Stimulated activated CD8-positive, alpha-beta memory T cell treated with anti-CD3 and anti-CD28 coated beads, Interleukin-4, amount 100 ng/mL, for 4 hours (primary cell): ENCODE data around the gene SLC35B1.

Experiments
- DNase-seq, 2 donors: peaks; one replicate each; pipeline ENCODE4 v3.0.0-alpha.2; 2020; ENCODE audit warnings: low read depth in 2 of 2, low spot score in 1 of 2

The SLC35B1 gene

DNA sequence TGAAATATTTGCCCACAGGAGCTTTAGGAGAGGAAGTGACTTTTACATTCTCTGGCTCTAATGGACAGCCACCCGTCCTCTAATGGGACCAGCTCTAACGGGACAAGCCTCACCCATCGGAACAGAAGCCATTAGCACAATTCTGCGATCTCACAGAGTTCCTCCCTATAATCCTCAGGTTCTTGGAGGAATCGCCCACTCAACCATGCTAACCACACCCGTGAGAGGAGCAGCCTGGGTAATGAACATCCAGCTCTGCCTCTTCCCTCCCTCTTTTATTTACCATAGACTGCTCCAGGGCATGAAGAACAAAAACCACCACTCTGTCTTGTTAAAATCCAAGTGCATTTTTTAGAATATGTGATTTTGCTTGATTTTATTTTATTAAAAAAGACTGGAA lies 6.8 kb downstream of the SLC35B1 start:
- no peak for DNase-seq

DNA sequence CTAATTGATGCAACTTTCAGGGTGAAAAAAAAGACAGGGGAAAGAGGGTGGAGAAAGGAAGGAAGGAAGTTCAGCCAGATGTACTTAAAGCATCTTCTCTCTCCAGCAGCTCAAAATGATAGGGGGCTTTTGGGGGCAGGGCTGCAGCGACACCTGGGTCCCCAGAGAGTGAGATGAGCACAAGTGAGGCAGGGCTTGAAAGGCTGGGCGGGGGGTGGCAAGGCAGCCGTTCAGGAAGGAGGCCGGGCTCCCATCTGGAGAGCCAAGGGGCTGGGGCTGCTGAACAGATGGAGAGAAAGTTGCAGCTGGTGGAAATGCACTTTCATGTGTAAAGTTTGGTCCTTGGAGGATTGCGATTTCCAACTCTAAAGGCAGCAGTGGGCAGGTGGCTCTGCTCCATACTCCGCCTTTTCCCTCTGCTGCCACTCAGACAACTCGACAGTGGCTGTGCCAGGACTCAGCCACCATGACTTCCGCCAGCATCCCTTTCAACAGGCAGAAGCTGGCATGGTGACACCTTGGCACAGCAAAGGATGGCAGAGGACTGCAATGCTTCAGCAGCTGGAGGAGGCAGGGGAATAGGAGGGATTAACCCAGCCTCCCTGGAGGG lies 7.7 kb downstream of the SLC35B1 start:
- no peak for DNase-seq

- no peak for DNase-seq
These were observed 9.8 kb downstream of the SLC35B1 start for GRCh38 chr17:49698005-49698404.

DNA sequence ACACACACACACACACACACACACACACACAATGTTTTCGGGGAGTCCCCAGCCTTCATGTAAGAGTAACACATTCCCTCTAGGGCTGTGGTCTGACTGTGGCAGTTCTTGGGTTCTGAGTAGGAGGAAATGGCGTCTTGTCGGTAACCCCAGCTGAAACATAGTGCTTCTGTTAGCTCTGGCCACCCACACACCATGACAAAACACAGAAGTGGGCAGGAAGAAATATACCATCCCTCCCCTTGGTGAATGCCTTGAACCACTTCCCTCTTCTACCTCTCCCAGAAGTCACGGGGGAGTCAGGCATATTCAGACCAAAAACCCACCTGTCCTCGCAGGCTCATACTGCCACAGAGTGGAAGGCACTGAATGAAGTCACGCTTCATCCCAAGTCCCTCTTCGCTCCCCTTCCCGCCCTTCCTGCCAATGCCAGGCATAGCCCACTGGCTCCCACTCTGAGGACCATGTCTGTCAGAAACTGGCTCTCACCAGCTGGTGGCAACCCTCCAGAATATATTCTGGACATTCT lies 11.5 kb downstream of the SLC35B1 start:
- DNase-seq = peak; percentile 57 to 69

GRCh38 chr17:49695698-49696232 lies 12.0 kb downstream of the SLC35B1 start:
- DNase-seq = no peak

DNA sequence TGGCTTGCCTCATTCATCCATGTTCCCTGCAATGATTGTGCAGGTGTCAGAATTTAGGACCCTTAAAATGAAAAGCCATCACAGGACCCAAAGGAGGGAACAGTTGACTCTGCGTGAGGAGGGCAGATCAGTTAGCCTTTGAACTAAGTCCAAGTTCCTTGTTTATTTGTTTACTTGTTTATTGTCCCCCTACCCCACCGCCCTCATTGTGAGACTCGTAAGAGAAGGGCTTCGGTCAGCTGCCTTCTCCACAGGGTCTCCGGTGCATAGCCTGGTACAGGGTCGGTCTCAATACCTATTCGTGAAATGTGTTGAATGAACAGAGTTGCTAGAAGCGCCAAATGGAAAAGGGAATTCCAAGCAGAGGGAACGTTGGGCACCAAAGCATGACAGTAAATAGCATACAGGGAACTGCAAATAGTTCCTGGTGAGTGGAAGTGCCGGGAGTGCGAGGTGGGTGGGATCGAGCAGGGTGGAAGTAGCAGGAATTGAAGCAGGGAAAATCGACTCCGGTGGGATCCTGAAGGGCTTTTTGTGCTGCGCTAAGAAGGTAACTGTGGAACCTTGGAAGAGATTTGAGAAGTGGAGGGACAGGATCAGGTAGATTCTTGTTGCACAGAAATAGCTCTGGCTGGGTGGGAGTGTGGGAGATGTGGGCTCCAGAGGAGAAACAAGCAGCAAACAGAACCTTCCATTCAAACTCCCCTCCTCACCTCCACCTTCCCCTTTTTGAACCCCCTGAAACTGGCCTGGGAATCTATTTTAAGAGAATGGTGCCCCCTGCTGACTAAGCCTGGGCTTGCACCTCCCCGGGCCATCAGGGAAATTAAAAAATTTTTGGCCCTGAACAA lies 12.7 kb downstream of the SLC35B1 start:
- peak; percentile 30 to 58 for DNase-seq

DNA sequence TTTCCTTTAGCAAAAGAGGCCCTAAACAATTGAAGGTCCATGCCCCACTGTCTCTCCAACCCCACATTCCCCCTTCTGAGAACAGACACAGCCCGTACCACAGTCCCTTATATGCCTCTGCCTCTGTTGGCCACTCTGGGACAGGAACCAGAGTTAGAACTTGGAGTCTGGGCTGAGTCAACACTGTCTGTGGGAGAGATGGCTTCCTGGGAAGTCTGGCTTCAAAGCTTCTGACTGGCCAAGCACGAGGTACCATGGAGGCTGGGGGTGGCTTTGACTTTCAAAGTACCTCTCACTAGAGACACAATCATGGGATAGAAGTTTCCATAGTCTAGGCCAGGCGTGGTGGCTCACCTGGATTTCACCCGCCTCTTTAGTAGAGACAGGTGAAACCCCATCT lies 15.0 kb downstream of the SLC35B1 start:
- no peak for DNase-seq

DNA sequence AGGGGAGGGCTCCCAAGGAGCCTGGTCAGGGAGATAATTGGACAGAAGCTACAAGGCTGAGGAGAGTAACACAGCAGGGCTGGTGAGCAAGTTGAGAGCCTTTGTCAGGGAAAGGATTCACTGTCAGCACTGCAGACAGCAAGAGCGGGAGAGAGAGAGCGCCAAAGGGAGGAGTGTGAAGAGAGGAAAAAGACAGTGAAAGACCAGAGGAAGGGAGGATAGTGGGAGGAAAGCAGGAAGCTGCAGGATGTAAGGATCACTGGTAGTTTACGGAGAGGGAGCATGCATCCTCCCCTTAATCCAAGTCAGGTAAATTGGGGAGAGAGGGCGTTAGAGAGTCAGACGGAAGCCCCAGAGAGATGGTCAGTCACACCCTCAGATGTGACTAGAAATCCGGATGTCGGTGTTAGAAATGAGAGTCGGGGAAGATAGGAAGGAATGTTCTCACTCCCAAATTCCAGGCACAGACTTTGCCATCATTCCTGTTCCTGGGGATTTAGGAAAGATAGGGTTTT lies 16.0 kb downstream of the SLC35B1 start:
- DNase-seq = no peak

GRCh38 chr17:49691086-49691676 lies 16.6 kb downstream of the SLC35B1 start:
- no peak for DNase-seq

- no peak for DNase-seq
These were observed 17.5 kb downstream of the SLC35B1 start for GRCh38 chr17:49690256-49690655.

GRCh38 chr17:49688848-49689247 lies 18.9 kb downstream of the SLC35B1 start:
- no peak for DNase-seq

GRCh38 chr17:49687878-49688491 lies 19.8 kb downstream of the SLC35B1 start:
- no peak for DNase-seq

DNA sequence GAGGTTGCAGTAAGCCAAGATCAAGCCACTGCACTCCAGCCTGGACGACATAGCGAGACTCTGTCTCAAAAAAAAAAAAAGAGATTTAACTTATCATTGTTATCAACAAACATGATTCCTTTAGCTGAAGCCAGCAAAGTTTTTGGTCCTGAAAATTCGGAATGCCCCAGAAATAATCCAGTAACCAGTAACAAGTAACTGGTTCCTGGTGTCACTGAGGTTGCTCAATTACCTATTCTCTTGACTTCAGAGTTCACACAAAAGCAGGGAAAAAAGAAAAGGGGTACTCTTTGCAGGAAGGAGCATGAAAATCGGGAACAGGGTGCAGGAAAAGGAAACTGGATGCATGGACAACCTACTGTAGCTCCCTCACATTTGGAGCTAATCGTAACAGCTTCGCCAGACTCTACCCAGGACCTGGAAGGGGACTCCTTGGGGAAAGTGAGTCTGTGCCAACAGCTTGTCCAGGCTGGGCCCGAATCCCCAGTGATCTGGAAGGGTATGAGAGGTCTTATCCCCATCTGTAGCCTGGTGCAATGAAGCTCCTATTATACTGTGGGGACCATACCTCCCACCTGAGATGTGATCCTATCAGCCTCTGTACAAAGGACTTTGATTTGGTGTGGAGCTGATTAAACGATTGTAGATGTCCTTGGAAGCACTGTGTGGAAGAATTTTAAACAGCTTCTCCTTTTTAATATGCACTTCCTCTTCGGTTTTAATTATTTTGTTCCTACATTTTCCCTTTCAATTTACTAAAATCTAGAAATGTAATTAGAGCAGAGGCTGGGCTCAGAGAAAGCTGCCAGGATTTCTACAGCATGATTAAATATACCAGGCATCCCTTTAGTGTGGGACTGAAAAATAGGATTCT lies 26.4 kb downstream of the SLC35B1 start:
- no peak for DNase-seq

DNA sequence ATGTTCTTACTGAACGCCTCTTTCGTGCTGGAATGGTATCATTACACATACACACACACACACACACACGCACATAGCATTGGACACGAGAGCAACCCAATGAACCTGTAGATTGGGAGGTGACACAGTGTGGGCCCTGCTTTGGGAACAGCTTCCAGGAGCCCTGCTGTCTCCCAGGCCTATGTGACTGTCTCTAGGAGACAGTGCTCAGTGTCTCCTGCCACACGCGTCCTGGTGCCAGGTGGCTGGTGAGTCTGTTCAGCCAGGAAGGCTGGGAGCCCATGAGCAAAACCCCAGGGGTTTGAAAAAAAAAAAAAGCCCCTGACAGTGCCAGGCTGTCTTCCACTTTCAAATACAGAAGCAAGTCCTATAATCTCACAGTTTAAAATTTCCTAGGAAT lies 27.4 kb downstream of the SLC35B1 start:
- no peak for DNase-seq

- peak; percentile 98 for DNase-seq
These were observed 29.6 kb downstream of the SLC35B1 start, which contains the start of gene SPOP for GRCh38 chr17:49677933-49678847. SPOP (minus strand) TSS chr17:49678097; CDS start chr17:49622810, 55,287 bp downstream.

DNA sequence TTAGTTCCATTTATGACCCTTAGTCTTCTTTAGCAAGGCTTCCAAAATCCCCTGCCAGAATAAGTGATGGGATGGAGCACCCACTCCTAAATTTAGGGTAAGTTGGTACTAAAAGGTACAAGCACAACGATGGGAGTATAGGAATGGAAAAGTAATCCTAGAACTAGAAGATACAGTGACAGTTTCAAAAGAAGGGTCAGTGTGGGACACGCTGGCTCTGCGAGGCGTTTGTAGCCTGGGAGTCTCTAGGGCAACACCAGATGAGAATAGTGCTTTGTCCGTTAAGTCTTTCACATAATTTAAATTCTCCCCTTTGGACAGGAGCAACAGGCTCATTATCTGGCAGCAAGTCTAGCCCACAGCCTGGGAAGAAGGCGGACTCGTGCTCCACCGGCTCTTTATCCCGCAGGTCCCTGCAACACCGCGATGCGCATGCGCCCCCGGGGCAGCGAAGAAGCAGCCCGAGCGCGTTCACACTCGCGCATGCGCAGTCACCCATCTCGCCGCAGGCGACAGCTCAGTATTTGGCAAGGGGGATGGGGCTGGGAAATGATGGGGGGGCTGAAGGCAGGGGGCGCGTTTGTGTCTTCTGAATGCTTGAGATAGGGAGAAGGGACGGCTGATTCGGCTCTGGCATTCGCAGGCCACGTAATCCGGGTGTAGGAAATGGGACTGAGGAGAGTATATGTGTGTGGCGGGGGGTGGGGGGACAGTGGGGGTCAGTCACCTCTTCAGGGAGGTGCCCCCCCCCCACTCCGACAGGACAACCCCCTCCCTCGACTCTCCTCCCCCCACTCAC lies 30.4 kb downstream of the SLC35B1 start:
- DNase-seq = peak; percentile 93

DNA sequence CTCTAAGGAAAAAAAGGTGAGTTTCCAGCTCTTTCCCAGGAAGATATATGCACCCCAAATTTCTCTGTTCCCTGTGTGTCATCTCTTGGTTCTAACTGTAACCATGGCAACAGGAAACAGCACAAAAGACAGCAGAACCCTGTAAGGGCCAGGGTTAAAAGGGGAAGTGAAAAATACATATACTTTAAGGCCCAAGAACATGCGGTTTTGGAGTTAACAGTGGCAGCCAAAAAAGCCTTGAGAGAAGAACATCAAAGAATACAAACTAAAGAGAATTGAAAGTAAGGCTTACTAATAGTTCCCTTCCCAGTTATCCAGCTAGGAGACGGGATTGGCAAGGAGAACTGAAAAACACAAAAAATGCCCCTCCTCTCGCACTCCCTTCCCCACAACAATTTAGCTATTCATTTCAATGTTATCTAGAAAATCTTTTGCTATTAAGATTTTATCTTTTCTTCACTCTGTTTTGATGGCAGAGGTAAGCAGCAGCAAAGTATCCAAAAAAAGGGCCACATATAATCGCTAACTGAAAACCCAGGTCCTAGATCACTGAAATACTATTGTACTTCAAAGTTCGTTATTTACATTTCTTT lies 31.4 kb downstream of the SLC35B1 start:
- DNase-seq = no peak

- no peak for DNase-seq
These were observed 33.3 kb downstream of the SLC35B1 start for GRCh38 chr17:49674507-49674906.
